Right lobe of liver (tissue), 6 donors: Measurements from ENCODE around the gene ZNF764. TPM values are rescaled to one million over a fixed set of nuclear protein-coding genes. Genes with fewer than 3 reads are reported as not detected.
"Not testable (repeated sequence)": the region's sequence is repeated elsewhere in the genome, so short reads cannot be mapped to it uniquely, and the experiment has no call there.

ENCODE experiments used
- ATAC-seq, 4 donors: fragments of 200-7000 bp; cut with Tn5 transposase; one replicate each; pipeline ENCODE4 v1.9.1; 2020; ENCODE audit warnings: mild to moderate bottlenecking in 4 of 4, moderate library complexity in 4 of 4
- DNase-seq, 3 donors: peaks; one replicate each; pipeline ENCODE4 v3.0.0-alpha.2; 2020
- H3K27ac ChIP-seq, 3 donors: fragments of 200-600 bp; one replicate each; pipeline ENCODE4 v1.8.0; 2022
- H3K27me3 ChIP-seq, 2 donors: fragments of 200-600 bp; one replicate each; pipeline ENCODE4 v1.8.0; 2022
- H3K36me3 ChIP-seq, 4 donors: fragments of 200-600 bp; sonication (generic) in 1 of 4; one replicate each; pipeline versions ENCODE4 v1.5.1 to v1.8.0; 2017 to 2022; ENCODE audit warnings: control low read depth in 1 of 4
- H3K4me1 ChIP-seq, 4 donors: fragments of 200-600 bp; sonication (generic) in 1 of 4; one replicate each; pipeline versions ENCODE4 v1.5.1 to v1.8.0; 2017 to 2022; ENCODE audit warnings: control low read depth in 1 of 4
- H3K4me3 ChIP-seq, 3 donors: fragments of 200-600 bp; one replicate each; pipeline ENCODE4 v1.8.0; 2022
- H3K9me3 ChIP-seq, 4 donors: fragments of 200-600 bp; sonication (generic) in 1 of 4; one replicate each; pipeline versions ENCODE4 v1.5.1 to v1.8.0; 2017 to 2022; ENCODE audit warnings: control low read depth in 1 of 4
- POLR2A ChIP-seq: fragments of 450-650 bp; IDR thresholded peaks from one replicate; pipeline ENCODE4 v1.6.1; 2017; ENCODE audit warnings: antibody characterized with exemption, mild to moderate bottlenecking
- WGBS: methylation state at CpG from one replicate; pipeline ENCODE4 v1.1.6; 2018; ENCODE audit warnings: low coverage, low lambda C conversion rate; ENCODE audit not compliant: insufficient coverage; ENCODE audit errors: missing lambda C conversion rate; 5-methylcytosine and 5-hydroxymethylcytosine counted together
- intact Hi-C, 2 donors: fragments of 100-400 bp; cut with DNase I; formaldehyde crosslinking; loops; one replicate each; pipeline versions ENCODE4 v1.11.2 to v1.14.1; 2022
- total RNA-seq, 6 experiments: library from RNA; depleted of rRNA in 2 of 6; stranded (reverse); fragments of >200 nt in 2 of 6; fragmentation: NEBNext Ultra II Directional in 3 of 6; extraction: Animal tissue kit (Norgen Biotek cat#: 25700) in 3 of 6; gene quantifications; one replicate each; pipeline versions ENCODE4 v1.1.0 to v1.2.4, GENCODE V29; 2016 to 2023
- TF ChIP-seq, protein P1 (sequence below), 4 donors: fragments of 200-600 bp in 3 of 4; fragments of 450-650 bp in 1 of 4; IDR thresholded peaks; one replicate each; pipeline versions ENCODE4 v1.5.1 to v1.8.0; 2016 to 2022; ENCODE audit warnings: antibody characterized with exemption in 4 of 4, mild to moderate bottlenecking in 2 of 4
- donor health status: DM: no; HTN: yes; CAD: no.
- donor health status: DM: no; HTN: no; CAD: no.
- donor health status: DM: no; HTN: no; CAD: no.
- donor health status: DM: no; HTN: yes; CAD: no.
- donor health status: DM: no; HTN: yes; CAD: no.

Gene ZNF764
- total RNA-seq, 6 experiments from 2014 or later = 3.2 to 6.5 (median 4.8) TPM

- peaks cover 0 to 33% (median 12%) of the 10 kb centered on the region in 4 donors for H3K4me1 ChIP-seq
- 0% methylated on average over 1 of the region's 4 CpGs for WGBS
- DNase-seq (no peak), ATAC-seq (no peak)
- TF ChIP-seq POLR2A = no peak
- TF ChIP-seq, protein P1, sequence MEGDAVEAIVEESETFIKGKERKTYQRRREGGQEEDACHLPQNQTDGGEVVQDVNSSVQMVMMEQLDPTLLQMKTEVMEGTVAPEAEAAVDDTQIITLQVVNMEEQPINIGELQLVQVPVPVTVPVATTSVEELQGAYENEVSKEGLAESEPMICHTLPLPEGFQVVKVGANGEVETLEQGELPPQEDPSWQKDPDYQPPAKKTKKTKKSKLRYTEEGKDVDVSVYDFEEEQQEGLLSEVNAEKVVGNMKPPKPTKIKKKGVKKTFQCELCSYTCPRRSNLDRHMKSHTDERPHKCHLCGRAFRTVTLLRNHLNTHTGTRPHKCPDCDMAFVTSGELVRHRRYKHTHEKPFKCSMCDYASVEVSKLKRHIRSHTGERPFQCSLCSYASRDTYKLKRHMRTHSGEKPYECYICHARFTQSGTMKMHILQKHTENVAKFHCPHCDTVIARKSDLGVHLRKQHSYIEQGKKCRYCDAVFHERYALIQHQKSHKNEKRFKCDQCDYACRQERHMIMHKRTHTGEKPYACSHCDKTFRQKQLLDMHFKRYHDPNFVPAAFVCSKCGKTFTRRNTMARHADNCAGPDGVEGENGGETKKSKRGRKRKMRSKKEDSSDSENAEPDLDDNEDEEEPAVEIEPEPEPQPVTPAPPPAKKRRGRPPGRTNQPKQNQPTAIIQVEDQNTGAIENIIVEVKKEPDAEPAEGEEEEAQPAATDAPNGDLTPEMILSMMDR (IDR thresholded peaks at IDR 0.05) = no peak
- no peaks in the 10 kb centered on the region for H3K9me3 ChIP-seq
- H3K4me3 ChIP-seq = peak overlapping the region; percentile 76 to 89 (median 86)
- H3K27ac ChIP-seq = peak overlapping the region; percentile 83 to 99 (median 96)
- H3K36me3 ChIP-seq = no peaks in the 10 kb centered on the region
- intact Hi-C loops = loop anchor here in 1 of 2 donors (10.0 kb wide), 1 partner anchor 91 kb away; the partner anchor contains the start of gene DCTPP1
- H3K27me3 ChIP-seq = no peaks in the 10 kb centered on the region
Observed at GRCh38 chr16:30525844-30526136, 32.4 kb downstream of the ZNF764 start.

DNA sequence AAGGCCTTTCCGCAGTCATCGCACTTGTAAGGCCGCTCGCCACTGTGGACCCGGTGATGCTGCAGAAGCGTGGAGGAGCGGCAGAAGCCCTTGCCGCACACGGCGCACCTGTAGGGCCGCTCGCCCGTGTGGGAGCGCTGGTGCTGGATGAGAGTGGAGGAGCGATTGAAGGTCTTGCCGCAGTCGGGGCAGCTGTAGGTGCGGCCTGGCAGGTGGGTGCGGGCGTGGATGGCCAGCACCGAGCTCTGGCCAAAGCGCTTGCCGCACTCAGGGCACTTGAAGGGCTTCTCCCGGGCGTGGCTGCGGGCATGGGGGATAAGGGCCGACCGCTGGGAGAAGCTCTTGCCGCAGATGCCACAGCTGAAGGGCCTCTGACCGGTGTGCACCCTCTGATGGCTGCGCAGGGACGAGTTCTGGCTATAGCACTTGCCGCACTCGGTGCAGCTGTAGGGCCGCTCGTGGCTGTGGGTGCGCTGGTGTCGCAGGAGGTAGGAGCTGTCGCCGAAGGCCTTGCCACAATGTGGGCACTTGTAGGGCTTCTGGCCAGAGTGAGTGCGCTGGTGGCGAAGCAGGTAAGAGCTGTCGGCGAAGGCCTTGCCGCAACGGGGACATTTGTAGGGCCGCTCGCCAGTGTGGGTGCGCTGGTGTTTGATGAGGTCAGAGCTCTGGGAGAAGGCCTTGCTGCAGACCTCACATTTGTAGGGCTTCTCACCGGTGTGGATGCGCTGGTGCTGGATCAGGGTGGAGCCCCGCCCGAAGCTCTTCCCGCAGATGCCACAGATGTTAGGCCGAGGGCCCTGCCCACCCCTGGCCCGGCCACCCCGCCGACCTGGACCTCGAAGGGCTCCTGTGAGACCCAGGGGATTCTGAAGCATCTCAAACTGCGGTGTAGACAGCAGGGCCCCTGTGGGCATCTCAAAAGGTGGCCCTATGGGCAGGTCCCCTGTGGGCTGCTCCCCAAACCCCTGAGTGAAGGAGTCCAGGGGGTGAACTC lies 33.3 kb downstream of the ZNF764 start:
- 90% methylated on average over 6 of the region's 60 CpGs for WGBS
- Histone ChIP-seq H3K27me3 (no peaks in the 10 kb centered on the region), H3K36me3 (no peaks in the 10 kb centered on the region), H3K4me1 (peaks cover 0 to 30% (median 12%) of the 10 kb centered on the region in 4 donors), H3K27ac (no peak overlapping the region), H3K9me3 (no peaks in the 10 kb centered on the region), H3K4me3 (no peak overlapping the region)
- intact Hi-C loops = loop anchor here in 1 of 2 donors (10.0 kb wide), 1 partner anchor 90 kb away; the partner anchor contains the start of gene DCTPP1
- no peak for DNase-seq
- no peak for ATAC-seq
- no peak for TF ChIP-seq POLR2A
- TF ChIP-seq, protein P1 (IDR thresholded peaks at IDR 0.05) = no peak

DNA sequence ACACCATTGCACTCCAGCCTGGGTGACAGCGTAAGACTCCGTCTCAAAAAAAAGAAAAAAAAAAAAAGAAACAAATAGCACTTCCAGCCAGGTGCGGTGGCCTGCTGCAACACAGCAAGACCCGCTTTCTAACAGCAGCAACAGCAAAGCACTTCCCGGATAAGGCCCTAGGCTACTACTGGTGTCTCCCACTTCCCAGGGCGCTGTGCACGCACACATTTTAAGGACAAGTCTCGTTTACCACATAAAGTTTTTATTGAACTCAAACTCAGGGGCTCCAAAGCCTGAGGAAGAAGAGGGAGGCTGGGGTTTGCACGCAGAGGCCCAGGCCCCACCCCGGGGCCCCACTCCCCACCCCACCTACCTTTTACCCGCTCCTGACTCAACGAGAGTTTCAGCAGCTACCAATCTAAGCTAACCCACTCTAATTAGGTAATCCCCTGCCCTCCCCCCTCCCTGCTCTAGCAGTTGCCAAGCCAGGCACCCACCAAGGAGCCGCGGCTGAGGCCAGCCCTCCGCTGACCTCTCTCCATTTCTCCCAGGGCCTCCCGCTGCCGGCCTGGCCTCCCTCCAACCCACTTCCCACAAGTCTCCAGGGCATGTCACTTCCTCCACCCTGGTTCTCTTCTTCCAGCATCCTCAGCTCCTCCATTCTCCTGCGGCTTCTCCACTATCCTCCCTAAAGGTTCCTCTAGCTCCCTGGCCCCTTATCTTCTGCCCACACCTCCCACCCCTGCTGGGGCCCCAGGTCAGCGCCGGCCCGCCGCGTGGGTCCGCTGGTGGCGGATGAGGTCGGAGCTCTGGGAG lies 34.2 kb downstream of the ZNF764 start:
- peaks cover 0 to 30% (median 12%) of the 10 kb centered on the region in 4 donors for H3K4me1 ChIP-seq
- H3K27me3 ChIP-seq = no peaks in the 10 kb centered on the region
- H3K4me3 ChIP-seq = no peak overlapping the region
- ATAC-seq = no peak
- H3K9me3 ChIP-seq = no peaks in the 10 kb centered on the region
- 49% methylated on average over 8 of the region's 26 CpGs for WGBS
- H3K36me3 ChIP-seq = no peaks in the 10 kb centered on the region
- DNase-seq = no peak
- no peak overlapping the region for H3K27ac ChIP-seq
- no peak for TF ChIP-seq POLR2A
- intact Hi-C loops = loop anchor here in 1 of 2 donors (10.0 kb wide), 1 partner anchor 89 kb away; the partner anchor contains the start of gene DCTPP1

GRCh38 chr16:30522702-30523463 lies 35.3 kb downstream of the ZNF764 start:
- Histone ChIP-seq H3K4me1 (peaks cover 0 to 29% (median 11%) of the 10 kb centered on the region in 4 donors), H3K27ac (peak overlapping the region in 2 of 3 donors; percentile 71 to 73)
- not testable (repeated sequence) for H3K27me3 ChIP-seq, H3K4me3 ChIP-seq, H3K9me3 ChIP-seq, H3K36me3 ChIP-seq, ATAC-seq, DNase-seq
- intact Hi-C loops = loop anchor here in 1 of 2 donors (10.0 kb wide), 1 partner anchor 88 kb away; the partner anchor contains the start of gene DCTPP1
- WGBS = 100% methylated on average over 3 of the region's 12 CpGs
